ENCODE data around the gene RPS27L.

Gene RPS27L

DNA sequence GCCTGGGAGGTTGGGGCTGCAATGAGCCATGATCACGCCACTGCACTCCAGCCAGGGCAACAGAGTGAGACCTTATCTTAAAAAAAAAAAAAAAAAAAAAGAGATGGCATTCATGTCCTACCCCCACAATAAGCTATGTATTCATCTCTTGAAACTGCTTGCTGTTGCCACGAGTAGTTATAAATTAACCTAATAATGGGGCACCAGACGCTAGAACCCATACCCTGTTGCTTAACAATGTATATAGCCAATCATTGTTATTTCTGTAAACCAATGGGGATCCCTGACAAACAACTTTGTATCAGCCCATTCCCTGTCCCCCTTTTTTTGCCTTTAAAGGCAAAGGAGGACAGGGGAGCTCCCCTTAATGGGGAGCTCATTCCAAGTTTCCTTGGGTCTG is 38.4 kb downstream of the RPS27L start (continued):
- no peak for TF ChIP-seq ZNF529 (tag by site-specific recombination; IDR thresholded peaks at IDR 0.05; ENCODE audit: insufficient replicate concordance)
- no peak for TF ChIP-seq ZNF623 (tag by site-specific recombination; IDR thresholded peaks at IDR 0.05)
- no peak for TF ChIP-seq ZNF747 (tag by site-specific recombination; IDR thresholded peaks at IDR 0.05)

DNA sequence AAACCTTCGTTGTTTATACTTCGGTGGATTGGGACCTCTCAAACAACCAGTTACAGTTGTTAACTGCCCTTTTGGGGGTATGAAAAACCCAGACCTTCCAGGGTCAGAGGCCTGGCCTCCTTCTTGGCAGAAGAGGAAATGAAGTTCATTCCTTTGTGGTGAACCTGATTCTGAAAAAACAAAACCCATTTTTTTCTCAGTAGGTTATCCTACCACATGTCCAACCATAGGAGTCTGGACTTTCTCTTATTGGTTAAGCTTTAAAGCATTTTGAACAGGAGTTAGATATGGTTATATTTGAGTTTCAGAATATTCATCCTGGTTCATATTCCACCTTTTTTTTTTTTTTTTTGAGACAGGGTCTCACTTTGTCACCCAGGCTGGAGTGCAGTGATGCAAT is 42.8 kb downstream of the RPS27L start:
- Histone ChIP-seq H3K9me3 (ENCODE audit: control insufficient read depth, insufficient read depth, low read depth, low read length) (no peaks in the 10 kb centered on the region), H3K36me3 (ENCODE audit: control insufficient read depth in 2 of 2, insufficient read depth in 1 of 2, low read length in 2 of 2) (no peaks in the 10 kb centered on the region), H3K27ac (ENCODE audit: extremely low read depth, low read depth, low read length) (no peak overlapping the region), H3K4me3 (ENCODE audit: low read depth, low read length) (no peak overlapping the region), H3K4me1 (ENCODE audit: control insufficient read depth, insufficient read depth, low read length) (no peaks in the 10 kb centered on the region)
- TF ChIP-seq ZNF221 (tag by site-specific recombination; IDR thresholded peaks at IDR 0.05; ENCODE audit: borderline replicate concordance) (no peak), ZNF549 (tag by site-specific recombination; IDR thresholded peaks at IDR 0.05) (no peak), ZNF423 (tag by site-specific recombination; IDR thresholded peaks at IDR 0.05) (no peak), ZNF155 (tag by site-specific recombination; IDR thresholded peaks at IDR 0.05) (no peak), ZNF391 (tag by site-specific recombination; IDR thresholded peaks at IDR 0.05; ENCODE audit: borderline replicate concordance, low read depth) (no peak), ZNF2 (tag by site-specific recombination; IDR thresholded peaks at IDR 0.05) (no peak), SCRT1 (tag by site-specific recombination; IDR thresholded peaks at IDR 0.05; ENCODE audit: borderline replicate concordance) (no peak), ZSCAN30 (tag by site-specific recombination; IDR thresholded peaks at IDR 0.05) (no peak), ZNF843 (tag by site-specific recombination; IDR thresholded peaks at IDR 0.05) (no peak), ZNF785 (tag by site-specific recombination; IDR thresholded peaks at IDR 0.05) (no peak), ZNF146 (tag by site-specific recombination; IDR thresholded peaks at IDR 0.05) (no peak), ZNF292 (tag by site-specific recombination; IDR thresholded peaks at IDR 0.05; ENCODE audit: borderline replicate concordance, low read depth) (no peak)
- TF ChIP-seq, protein P1, sequence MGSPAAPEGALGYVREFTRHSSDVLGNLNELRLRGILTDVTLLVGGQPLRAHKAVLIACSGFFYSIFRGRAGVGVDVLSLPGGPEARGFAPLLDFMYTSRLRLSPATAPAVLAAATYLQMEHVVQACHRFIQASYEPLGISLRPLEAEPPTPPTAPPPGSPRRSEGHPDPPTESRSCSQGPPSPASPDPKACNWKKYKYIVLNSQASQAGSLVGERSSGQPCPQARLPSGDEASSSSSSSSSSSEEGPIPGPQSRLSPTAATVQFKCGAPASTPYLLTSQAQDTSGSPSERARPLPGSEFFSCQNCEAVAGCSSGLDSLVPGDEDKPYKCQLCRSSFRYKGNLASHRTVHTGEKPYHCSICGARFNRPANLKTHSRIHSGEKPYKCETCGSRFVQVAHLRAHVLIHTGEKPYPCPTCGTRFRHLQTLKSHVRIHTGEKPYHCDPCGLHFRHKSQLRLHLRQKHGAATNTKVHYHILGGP (tag by site-specific recombination; IDR thresholded peaks at IDR 0.05) = no peak
- TF ChIP-seq, protein P2, sequence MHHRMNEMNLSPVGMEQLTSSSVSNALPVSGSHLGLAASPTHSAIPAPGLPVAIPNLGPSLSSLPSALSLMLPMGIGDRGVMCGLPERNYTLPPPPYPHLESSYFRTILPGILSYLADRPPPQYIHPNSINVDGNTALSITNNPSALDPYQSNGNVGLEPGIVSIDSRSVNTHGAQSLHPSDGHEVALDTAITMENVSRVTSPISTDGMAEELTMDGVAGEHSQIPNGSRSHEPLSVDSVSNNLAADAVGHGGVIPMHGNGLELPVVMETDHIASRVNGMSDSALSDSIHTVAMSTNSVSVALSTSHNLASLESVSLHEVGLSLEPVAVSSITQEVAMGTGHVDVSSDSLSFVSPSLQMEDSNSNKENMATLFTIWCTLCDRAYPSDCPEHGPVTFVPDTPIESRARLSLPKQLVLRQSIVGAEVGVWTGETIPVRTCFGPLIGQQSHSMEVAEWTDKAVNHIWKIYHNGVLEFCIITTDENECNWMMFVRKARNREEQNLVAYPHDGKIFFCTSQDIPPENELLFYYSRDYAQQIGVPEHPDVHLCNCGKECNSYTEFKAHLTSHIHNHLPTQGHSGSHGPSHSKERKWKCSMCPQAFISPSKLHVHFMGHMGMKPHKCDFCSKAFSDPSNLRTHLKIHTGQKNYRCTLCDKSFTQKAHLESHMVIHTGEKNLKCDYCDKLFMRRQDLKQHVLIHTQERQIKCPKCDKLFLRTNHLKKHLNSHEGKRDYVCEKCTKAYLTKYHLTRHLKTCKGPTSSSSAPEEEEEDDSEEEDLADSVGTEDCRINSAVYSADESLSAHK (tag by site-specific recombination; IDR thresholded peaks at IDR 0.05) = no peak
- TF ChIP-seq, protein P3, sequence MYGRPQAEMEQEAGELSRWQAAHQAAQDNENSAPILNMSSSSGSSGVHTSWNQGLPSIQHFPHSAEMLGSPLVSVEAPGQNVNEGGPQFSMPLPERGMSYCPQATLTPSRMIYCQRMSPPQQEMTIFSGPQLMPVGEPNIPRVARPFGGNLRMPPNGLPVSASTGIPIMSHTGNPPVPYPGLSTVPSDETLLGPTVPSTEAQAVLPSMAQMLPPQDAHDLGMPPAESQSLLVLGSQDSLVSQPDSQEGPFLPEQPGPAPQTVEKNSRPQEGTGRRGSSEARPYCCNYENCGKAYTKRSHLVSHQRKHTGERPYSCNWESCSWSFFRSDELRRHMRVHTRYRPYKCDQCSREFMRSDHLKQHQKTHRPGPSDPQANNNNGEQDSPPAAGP (tag by site-specific recombination; IDR thresholded peaks at IDR 0.05) = no peak
- ChIA-PET CTCF (interaction anchor here (0.7 to 1.4 kb wide), 2 partner anchors 25 to 92 kb away, joined by 4 read pairs; no protein-coding TSS in a partner anchor), POLR2A (no interaction called here)

DNA sequence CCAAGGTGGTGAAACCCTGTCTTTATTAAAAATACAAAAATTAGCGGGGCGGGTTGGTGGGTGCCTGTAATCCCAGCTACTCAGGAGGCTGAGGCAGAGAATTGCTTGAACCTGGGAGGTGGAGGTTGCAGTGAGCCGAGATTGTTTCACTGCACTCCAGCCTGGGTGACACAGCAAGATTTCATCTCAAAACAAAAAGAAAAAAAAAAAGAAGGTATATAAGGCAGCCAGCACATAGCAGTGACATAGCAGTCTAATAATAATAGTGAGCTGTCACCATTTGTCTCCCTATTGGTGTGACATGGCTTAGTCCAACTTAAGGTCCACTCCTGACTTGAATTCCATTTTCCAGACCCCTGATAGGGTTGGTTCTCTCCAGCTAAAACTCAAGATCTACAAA is 44.4 kb downstream of the RPS27L start:
- Histone ChIP-seq H3K4me1 (ENCODE audit: control insufficient read depth, insufficient read depth, low read length) (no peaks in the 10 kb centered on the region), H3K9me3 (ENCODE audit: control insufficient read depth, insufficient read depth, low read depth, low read length) (no peaks in the 10 kb centered on the region), H3K36me3 (ENCODE audit: control insufficient read depth in 2 of 2, insufficient read depth in 1 of 2, low read length in 2 of 2) (no peaks in the 10 kb centered on the region), H3K4me3 (ENCODE audit: low read depth, low read length) (no peak overlapping the region), H3K27ac (ENCODE audit: extremely low read depth, low read depth, low read length) (no peak overlapping the region)
- POLR2A ChIA-PET = no interaction called here
- TF ChIP-seq RBAK (tag by site-specific recombination; IDR thresholded peaks at IDR 0.05) = no peak
- TF ChIP-seq, protein P4, sequence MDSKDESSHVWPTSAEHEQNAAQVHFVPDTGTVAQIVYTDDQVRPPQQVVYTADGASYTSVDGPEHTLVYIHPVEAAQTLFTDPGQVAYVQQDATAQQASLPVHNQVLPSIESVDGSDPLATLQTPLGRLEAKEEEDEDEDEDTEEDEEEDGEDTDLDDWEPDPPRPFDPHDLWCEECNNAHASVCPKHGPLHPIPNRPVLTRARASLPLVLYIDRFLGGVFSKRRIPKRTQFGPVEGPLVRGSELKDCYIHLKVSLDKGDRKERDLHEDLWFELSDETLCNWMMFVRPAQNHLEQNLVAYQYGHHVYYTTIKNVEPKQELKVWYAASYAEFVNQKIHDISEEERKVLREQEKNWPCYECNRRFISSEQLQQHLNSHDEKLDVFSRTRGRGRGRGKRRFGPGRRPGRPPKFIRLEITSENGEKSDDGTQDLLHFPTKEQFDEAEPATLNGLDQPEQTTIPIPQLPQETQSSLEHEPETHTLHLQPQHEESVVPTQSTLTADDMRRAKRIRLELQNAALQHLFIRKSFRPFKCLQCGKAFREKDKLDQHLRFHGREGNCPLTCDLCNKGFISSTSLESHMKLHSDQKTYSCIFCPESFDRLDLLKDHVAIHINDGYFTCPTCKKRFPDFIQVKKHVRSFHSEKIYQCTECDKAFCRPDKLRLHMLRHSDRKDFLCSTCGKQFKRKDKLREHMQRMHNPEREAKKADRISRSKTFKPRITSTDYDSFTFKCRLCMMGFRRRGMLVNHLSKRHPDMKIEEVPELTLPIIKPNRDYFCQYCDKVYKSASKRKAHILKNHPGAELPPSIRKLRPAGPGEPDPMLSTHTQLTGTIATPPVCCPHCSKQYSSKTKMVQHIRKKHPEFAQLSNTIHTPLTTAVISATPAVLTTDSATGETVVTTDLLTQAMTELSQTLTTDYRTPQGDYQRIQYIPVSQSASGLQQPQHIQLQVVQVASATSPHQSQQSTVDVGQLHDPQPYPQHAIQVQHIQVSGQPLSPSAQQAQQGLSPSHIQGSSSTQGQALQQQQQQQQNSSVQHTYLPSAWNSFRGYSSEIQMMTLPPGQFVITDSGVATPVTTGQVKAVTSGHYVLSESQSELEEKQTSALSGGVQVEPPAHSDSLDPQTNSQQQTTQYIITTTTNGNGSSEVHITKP (tag by site-specific recombination; IDR thresholded peaks at IDR 0.05) = peak; percentile 71
- CTCF ChIA-PET = interaction anchor here (0.7 to 1.4 kb wide), 3 partner anchors 23 to 807 kb away, joined by 3 to 4 read pairs (median 3); no protein-coding TSS in a partner anchor

Measured in HEK293 (cell line).